ENCODE measurements around the gene HYAL3.

The HYAL3 gene

GRCh38 chr3:50302095-50303012 is 3.1 kb upstream of the HYAL3 start:
- H3K4me1 ChIP-seq (ENCODE audit: insufficient read depth, low read length) = peaks cover 9% of the 10 kb centered on the region
- peaks cover 4% of the 10 kb centered on the region; the same call in 1 of the 2 replicates for H3K27me3 ChIP-seq (ENCODE audit: insufficient read depth, low read length)
- no peak overlapping the region for H3K27ac ChIP-seq (ENCODE audit: low read length)
- H3K4me3 ChIP-seq (ENCODE audit: low read length) = no peak overlapping the region
- H3K9me3 ChIP-seq (ENCODE audit: insufficient read depth, low read depth, low read length) = peaks cover 8% of the 10 kb centered on the region
- no peaks in the 10 kb centered on the region for H3K36me3 ChIP-seq (ENCODE audit: insufficient read depth, low read depth, low read length)
- 0 out of 2 replicates have a peak overlapping the region, but pooled peaks have one; percentile 38 for H3K9ac ChIP-seq (ENCODE audit: low read depth, low read length)

- no peak overlapping the region for H3K27ac ChIP-seq (ENCODE audit: low read length)
- no peak overlapping the region for H3K9ac ChIP-seq (ENCODE audit: low read depth, low read length)
- no peak overlapping the region for H3K4me3 ChIP-seq (ENCODE audit: low read length)
Measured at GRCh38 chr3:50300681-50301254, 1.6 kb upstream of the HYAL3 start.

GRCh38 chr3:50299929-50300680 is 900 bp upstream of the HYAL3 start:
- no peaks in the 10 kb centered on the region for H3K36me3 ChIP-seq (ENCODE audit: insufficient read depth, low read depth, low read length)
- H3K27ac ChIP-seq (ENCODE audit: low read length) = no peak overlapping the region
- peaks cover 4% of the 10 kb centered on the region; the same call in 1 of the 2 replicates for H3K27me3 ChIP-seq (ENCODE audit: insufficient read depth, low read length)
- H3K4me1 ChIP-seq (ENCODE audit: insufficient read depth, low read length) = peaks cover 9% of the 10 kb centered on the region
- H3K9ac ChIP-seq (ENCODE audit: low read depth, low read length) = peak overlapping the region; percentile 58; the same call in 1 of the 2 replicates
- no peaks in the 10 kb centered on the region for H3K9me3 ChIP-seq (ENCODE audit: insufficient read depth, low read depth, low read length)
- peak overlapping the region; percentile 96 for H3K4me3 ChIP-seq (ENCODE audit: low read length)

More at GRCh38 chr3:50300681-50301254, 1.6 kb upstream of the HYAL3 start:
- no peaks in the 10 kb centered on the region for H3K36me3 ChIP-seq (ENCODE audit: insufficient read depth, low read depth, low read length)
- peaks cover 4% of the 10 kb centered on the region; the same call in 1 of the 2 replicates for H3K27me3 ChIP-seq (ENCODE audit: insufficient read depth, low read length)
- peaks cover 9% of the 10 kb centered on the region for H3K4me1 ChIP-seq (ENCODE audit: insufficient read depth, low read length)
- H3K9me3 ChIP-seq (ENCODE audit: insufficient read depth, low read depth, low read length) = peaks cover under 1% of the 10 kb centered on the region; the same call in 1 of the 2 replicates

- peaks cover 4% of the 10 kb centered on the region; the same call in 1 of the 2 replicates for H3K27me3 ChIP-seq (ENCODE audit: insufficient read depth, low read length)
- H3K4me1 ChIP-seq (ENCODE audit: insufficient read depth, low read length) = peaks cover 9% of the 10 kb centered on the region
Measured at GRCh38 chr3:50299638-50299928, 378 bp upstream of the HYAL3 start.

GRCh38 chr3:50297896-50298725 is 1.1 kb downstream of the HYAL3 start:
- Histone ChIP-seq H3K4me1 (ENCODE audit: insufficient read depth, low read length) (peaks cover 9% of the 10 kb centered on the region), H3K36me3 (ENCODE audit: insufficient read depth, low read depth, low read length) (no peaks in the 10 kb centered on the region), H3K27me3 (ENCODE audit: insufficient read depth, low read length) (peaks cover 4% of the 10 kb centered on the region; the same call in 1 of the 2 replicates), H3K4me3 (ENCODE audit: low read length) (peak overlapping the region; percentile 96), H3K9me3 (ENCODE audit: insufficient read depth, low read depth, low read length) (no peaks in the 10 kb centered on the region), H3K9ac (ENCODE audit: low read depth, low read length) (peak overlapping the region; percentile 85; the same call in 1 of the 2 replicates), H3K27ac (ENCODE audit: low read length) (no peak overlapping the region)

More at GRCh38 chr3:50299638-50299928, 378 bp upstream of the HYAL3 start:
- peak overlapping the region; percentile 58; the same call in 1 of the 2 replicates for H3K9ac ChIP-seq (ENCODE audit: low read depth, low read length)
- no peaks in the 10 kb centered on the region for H3K9me3 ChIP-seq (ENCODE audit: insufficient read depth, low read depth, low read length)
- H3K36me3 ChIP-seq (ENCODE audit: insufficient read depth, low read depth, low read length) = no peaks in the 10 kb centered on the region
- no peak overlapping the region for H3K27ac ChIP-seq (ENCODE audit: low read length)
- H3K4me3 ChIP-seq (ENCODE audit: low read length) = peak overlapping the region; percentile 96

GRCh38 chr3:50297384-50297775 is 1.8 kb downstream of the HYAL3 start:
- Histone ChIP-seq H3K4me3 (ENCODE audit: low read length) (no peak overlapping the region), H3K27ac (ENCODE audit: low read length) (no peak overlapping the region), H3K36me3 (ENCODE audit: insufficient read depth, low read depth, low read length) (no peaks in the 10 kb centered on the region), H3K9me3 (ENCODE audit: insufficient read depth, low read depth, low read length) (no peaks in the 10 kb centered on the region), H3K27me3 (ENCODE audit: insufficient read depth, low read length) (peaks cover 4% of the 10 kb centered on the region; the same call in 1 of the 2 replicates), H3K4me1 (ENCODE audit: insufficient read depth, low read length) (peaks cover 8% of the 10 kb centered on the region), H3K9ac (ENCODE audit: low read depth, low read length) (no peak overlapping the region)

GRCh38 chr3:50296721-50297383 is 2.4 kb downstream of the HYAL3 start:
- Histone ChIP-seq H3K4me3 (ENCODE audit: low read length) (no peak overlapping the region), H3K9ac (ENCODE audit: low read depth, low read length) (no peak overlapping the region), H3K9me3 (ENCODE audit: insufficient read depth, low read depth, low read length) (no peaks in the 10 kb centered on the region), H3K27me3 (ENCODE audit: insufficient read depth, low read length) (peaks cover 4% of the 10 kb centered on the region; the same call in 1 of the 2 replicates), H3K36me3 (ENCODE audit: insufficient read depth, low read depth, low read length) (no peaks in the 10 kb centered on the region), H3K27ac (ENCODE audit: low read length) (no peak overlapping the region), H3K4me1 (ENCODE audit: insufficient read depth, low read length) (peaks cover 8% of the 10 kb centered on the region)

- H3K4me3 ChIP-seq (ENCODE audit: low read length) = no peak overlapping the region
- H3K27ac ChIP-seq (ENCODE audit: low read length) = no peak overlapping the region
- H3K9me3 ChIP-seq (ENCODE audit: insufficient read depth, low read depth, low read length) = no peaks in the 10 kb centered on the region
- no peaks in the 10 kb centered on the region for H3K36me3 ChIP-seq (ENCODE audit: insufficient read depth, low read depth, low read length)
- no peak overlapping the region for H3K9ac ChIP-seq (ENCODE audit: low read depth, low read length)
- H3K27me3 ChIP-seq (ENCODE audit: insufficient read depth, low read length) = peaks cover 4% of the 10 kb centered on the region; the same call in 1 of the 2 replicates
- peaks cover 8% of the 10 kb centered on the region for H3K4me1 ChIP-seq (ENCODE audit: insufficient read depth, low read length)
Measured at GRCh38 chr3:50295553-50296431, 3.4 kb downstream of the HYAL3 start.

- no peaks in the 10 kb centered on the region for H3K27me3 ChIP-seq (ENCODE audit: insufficient read depth, low read length)
- H3K4me1 ChIP-seq (ENCODE audit: insufficient read depth, low read length) = peaks cover 4% of the 10 kb centered on the region
- no peak overlapping the region for H3K9ac ChIP-seq (ENCODE audit: low read depth, low read length)
- H3K36me3 ChIP-seq (ENCODE audit: insufficient read depth, low read depth, low read length) = peaks cover 9% of the 10 kb centered on the region
- no peak overlapping the region for H3K27ac ChIP-seq (ENCODE audit: low read length)
- no peak overlapping the region for H3K4me3 ChIP-seq (ENCODE audit: low read length)
- H3K9me3 ChIP-seq (ENCODE audit: insufficient read depth, low read depth, low read length) = no peaks in the 10 kb centered on the region
Measured at GRCh38 chr3:50294492-50295403, 4.5 kb downstream of the HYAL3 start.
